Adipose tissue (tissue), 3 donors: ENCODE results near the gene TOMM20. TPM values are rescaled to one million over a fixed set of nuclear protein-coding genes. Genes with fewer than 3 reads are reported as not detected.
"Not testable (repeated sequence)": the region's sequence is repeated elsewhere in the genome, so short reads cannot be mapped to it uniquely, and the experiment has no call there.

Experiments used
- H3K27ac ChIP-seq: one replicate; pipeline ENCODE4 v1.5.1; 2013; ENCODE audit warnings: low read depth, low read length
- WGBS, 3 donors: extraction: QIAGEN DNeasy Blood & Tissue Kit; methylation state at CpG; one replicate each; pipeline ENCODE4 v1.1.7; 2013; 5-methylcytosine and 5-hydroxymethylcytosine counted together
- polyA plus RNA-seq, 3 donors: library from polyadenylated mRNA; stranded (reverse); fragments of 200-250 nt; gene quantifications; one replicate each; pipeline ENCODE4 v1.2.3, GENCODE V29; 2013
- donor health status: healthy with polysubstance abuse.
- donor health status: Bipolar disorder and iron deficiency.
- donor health status: healthy.

Gene TOMM20
- polyA plus RNA-seq, 3 donors: 59.3 to 82.1 (median 59.6) TPM

DNA sequence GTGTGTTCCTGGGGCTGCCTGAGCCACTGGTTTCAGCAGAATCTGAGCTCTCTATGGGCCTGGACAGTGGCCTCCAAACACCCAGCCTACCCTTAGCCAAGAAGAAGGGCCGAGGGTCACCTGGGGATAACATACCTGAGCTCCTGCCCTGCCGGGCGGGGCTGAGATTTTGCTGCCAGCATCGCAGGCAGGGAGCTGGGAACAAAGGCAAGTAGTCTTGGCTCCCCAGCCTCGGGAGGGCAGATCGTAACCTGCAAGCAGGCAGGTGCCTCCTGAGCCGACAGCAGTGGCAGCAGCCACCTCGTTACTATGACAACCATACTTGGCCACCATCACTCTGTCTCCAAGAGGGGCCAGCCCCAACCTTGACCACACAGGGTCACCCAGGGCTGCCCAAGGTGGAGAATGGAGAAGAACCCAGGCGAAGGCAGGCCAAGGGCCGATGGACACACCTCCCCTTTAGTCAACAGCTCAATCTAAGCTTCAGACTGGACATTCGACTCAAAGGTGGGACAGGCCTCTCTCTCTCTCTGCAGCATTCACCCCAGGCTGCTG is 54.6 kb downstream of the TOMM20 start:
- WGBS, 3 donors: 26 to 88% (median 77%) methylated on average over 11 of the region's 11 CpGs
- H3K27ac ChIP-seq: peak overlapping the region; percentile 84

DNA sequence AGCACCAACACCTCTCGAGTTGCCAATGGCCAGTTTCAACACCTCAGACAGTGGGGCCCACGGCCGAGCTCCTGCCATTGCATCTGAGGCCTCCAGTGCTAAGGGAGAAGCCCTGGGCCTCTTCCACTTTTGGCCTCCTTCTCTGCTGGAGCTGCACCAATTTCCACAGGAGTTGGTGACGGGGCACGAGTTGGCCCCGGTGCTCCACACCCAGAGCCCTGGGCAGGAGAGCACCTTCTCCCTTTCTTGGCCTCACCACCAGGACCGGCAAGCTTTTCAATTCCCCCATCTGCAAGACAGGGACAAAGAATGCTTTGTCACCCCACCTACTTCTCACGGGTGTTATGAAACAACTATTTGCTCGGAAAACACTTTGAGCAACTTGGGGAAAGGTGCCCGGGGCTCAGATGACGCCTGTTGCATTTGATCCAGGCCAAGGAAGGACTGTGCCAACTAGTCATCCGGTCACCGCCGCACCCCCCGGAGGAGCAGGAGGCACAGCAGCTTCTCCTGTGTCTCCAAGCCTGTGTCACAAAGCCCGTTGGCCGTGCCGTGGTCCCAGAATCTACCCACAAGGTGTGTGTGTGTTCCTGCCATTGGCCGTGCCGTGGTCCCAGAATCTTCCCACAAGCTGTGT is 55.2 kb downstream of the TOMM20 start:
- WGBS, 3 donors: 23 to 55% (median 53%) methylated on average over 20 of the region's 20 CpGs
- H3K27ac ChIP-seq: peak overlapping the region; percentile 84

DNA sequence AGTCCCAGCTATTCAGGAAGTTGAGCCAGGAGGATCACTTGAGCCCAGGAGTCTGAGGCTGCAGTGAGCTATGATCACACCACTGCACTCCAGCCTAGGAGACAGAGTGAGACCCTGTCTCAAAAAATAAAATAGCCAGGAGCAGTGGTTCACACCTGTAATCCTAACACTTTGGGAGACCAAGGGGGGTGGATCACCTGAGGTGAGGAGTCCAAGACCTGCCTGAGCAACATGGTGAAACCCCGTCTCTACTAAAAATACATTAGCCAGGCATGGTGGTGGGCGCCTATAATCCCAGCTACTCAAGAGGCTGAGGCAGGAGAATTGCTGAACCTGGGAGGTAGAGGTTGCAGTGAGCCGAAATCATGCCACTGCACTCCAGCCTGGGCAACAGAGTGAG is 56.1 kb downstream of the TOMM20 start:
- H3K27ac ChIP-seq: not testable (repeated sequence)
- 99 to 100% (median 100%) methylated on average over 3 of the region's 3 CpGs for WGBS, 3 donors

DNA sequence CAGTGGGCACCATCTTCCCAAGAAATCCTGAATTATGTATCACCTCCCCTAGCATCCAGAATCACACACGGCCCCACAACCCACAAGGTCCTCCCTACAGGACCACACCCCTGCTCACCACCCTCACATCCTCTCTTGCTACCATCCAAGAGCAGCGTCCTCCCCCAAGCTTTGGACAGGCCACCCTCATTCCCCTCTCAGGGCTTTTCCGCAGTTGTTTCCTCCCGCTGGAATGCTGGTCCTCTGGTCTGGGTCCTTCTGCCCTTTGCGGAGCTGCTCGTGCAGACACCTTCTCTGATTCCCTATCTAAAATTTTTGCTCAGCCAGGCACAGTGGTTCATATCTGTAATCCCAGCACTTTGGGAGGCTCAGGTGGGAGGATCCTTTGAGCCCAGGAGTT is 56.5 kb downstream of the TOMM20 start:
- H3K27ac ChIP-seq: no peak overlapping the region
- 86 to 95% (median 87%) methylated on average over 6 of the region's 6 CpGs for WGBS, 3 donors

DNA sequence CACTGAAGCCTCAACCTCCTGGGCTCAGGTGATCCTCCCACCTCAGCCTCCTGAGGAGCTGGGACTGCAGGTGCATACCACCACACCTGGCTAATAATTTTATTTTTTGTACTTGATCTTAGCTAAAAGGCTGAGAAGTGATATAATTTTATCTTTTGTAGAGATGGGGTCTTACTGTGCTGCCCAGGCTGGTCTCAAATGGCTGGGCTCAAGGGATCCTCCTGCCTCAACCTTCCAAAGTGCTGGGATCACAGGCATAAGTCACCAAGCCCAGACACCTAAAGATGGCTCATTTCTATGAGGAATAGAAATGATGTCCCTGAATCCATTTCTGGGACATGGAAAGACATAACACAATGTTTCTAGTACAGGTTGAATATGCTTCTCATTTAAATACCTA is 57.8 kb downstream of the TOMM20 start:
- H3K27ac ChIP-seq: no peak overlapping the region

DNA sequence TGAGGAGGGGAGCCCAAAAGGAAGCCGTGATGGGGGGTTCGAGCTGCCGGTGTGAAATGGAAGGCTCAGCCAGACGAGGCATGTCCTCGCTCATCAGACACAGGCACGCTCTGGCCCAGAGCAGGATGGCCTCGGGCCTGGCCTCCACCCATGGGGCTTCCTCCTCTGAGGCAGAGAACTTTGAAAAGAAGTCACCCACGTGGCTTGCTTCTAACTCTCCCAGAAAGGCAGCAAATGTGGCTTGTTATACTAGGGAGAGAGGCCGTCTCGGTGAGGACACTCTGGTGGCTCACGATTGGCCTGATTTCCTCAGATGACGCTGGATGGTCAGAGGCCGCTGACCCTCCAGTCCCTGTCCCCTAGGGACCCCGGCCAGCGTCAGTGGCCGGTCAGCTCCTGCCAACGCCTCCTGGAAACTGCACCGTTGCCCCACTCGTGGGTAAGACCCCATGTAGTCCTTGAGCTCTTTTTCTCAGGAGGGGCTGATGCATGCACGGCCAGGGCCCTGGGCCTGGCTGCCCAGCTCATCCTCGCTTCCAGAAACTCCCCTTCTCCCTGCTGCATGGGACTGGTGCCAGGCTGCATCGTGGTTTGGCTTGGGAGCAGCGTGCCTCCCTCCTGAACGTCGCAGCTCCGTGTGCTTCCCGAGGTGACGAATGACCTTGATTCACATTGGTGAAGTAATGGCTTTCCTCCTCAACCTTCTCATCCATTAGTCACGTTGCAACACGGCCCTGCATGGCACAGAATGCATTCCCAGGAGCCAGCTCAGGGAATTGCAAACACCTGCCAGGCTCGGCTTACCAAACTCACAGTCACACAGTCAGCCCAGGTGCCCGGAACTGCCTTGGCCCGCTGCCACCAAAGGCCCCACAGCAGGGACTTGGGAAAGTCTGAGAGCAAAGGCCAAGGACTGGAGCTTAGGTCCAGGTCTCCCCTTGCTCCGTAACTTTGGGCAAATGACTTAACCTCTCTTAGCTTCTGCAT is 58.8 kb downstream of the TOMM20 start:
- peak overlapping the region; percentile 2 for H3K27ac ChIP-seq
- 44 to 61% (median 49%) methylated on average over 34 of the region's 34 CpGs for WGBS, 3 donors

- H3K27ac ChIP-seq: peak overlapping the region; percentile 2
- WGBS, 3 donors: 93 to 97% (median 96%) methylated on average over 5 of the region's 5 CpGs
These were observed 59.5 kb downstream of the TOMM20 start for GRCh38 chr1:235069176-235069575.

GRCh38 chr1:235068158-235069121 is 60.2 kb downstream of the TOMM20 start:
- 64 to 81% (median 78%) methylated on average over 19 of the region's 19 CpGs for WGBS, 3 donors
- H3K27ac ChIP-seq: no peak overlapping the region

GRCh38 chr1:235067396-235068157 is 61.1 kb downstream of the TOMM20 start:
- WGBS, 3 donors: 42 to 46% (median 44%) methylated on average over 12 of the region's 12 CpGs
- no peak overlapping the region for H3K27ac ChIP-seq

DNA sequence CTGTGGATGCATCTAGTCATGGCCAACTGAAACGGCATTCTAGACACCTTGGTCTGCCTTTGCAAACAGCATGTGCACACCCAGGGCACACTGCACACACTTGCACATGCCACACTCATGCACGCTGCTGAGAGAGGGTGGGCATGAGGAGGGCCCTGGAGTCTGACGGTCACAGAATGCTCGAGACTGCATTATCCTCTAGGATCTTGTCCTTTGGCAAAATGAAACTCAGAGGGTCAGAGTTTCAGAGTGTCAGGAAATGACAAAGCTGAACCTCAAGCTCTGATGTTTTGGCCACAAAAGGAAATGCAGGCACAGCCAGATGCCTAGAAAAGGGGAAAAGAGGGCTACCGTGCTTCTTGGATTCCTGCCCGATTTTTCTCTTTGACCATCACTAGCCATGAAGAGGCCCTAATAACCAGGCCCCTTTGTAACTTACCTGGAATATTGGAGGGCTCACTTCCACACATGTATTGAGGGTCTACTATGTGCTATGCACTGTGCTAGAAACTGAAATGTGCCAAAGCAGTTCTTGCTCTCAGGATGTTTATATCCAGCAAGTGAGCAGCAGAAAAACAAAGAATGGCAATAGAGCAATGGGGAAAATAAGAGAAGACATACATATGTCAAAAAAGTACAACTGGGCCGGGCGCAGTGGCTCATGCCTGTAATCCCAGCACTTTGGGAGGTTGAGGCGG is 65.4 kb downstream of the TOMM20 start:
- H3K27ac ChIP-seq: no peak overlapping the region
- 44 to 76% (median 52%) methylated on average over 9 of the region's 9 CpGs for WGBS, 3 donors

GRCh38 chr1:235060607-235061470 is 67.8 kb downstream of the TOMM20 start:
- H3K27ac ChIP-seq: no peak overlapping the region
- 37 to 50% (median 40%) methylated on average over 7 of the region's 7 CpGs for whole genome bisulfite sequencing, 3 donors

Other genes with a start within 250 kb of the TOMM20 start
- gene RBM34, start 32.4 kb upstream of the TOMM20 start, polyA plus RNA-seq: 10 to 100 TPM; 26.0 to 61.9 (median 46.0) TPM
- 10 to 100 TPM in 2 of 3 donors, 1 to 10 TPM in 1; 7.1 to 16.1 (median 11.5) TPM for gene ARID4B, start 199.3 kb upstream of the TOMM20 start, polyA plus RNA-seq
- gene GGPS1, start 199.7 kb upstream of the TOMM20 start, polyA plus RNA-seq: 10 to 100 TPM in 2 of 3 donors, 1 to 10 TPM in 1; 8.5 to 26.1 (median 14.4) TPM
- 10 to 100 TPM in 2 of 3 donors, 1 to 10 TPM in 1; 9.5 to 22.4 (median 12.2) TPM for gene TBCE, start 238.6 kb upstream of the TOMM20 start, polyA plus RNA-seq